ELR (cell line): ENCODE data around the gene ALG14.
"Not testable (repeated sequence)": the region's sequence is repeated elsewhere in the genome, so short reads cannot be mapped to it uniquely, and the experiment has no call there.

Source experiments
- DNase-seq: peaks from one replicate; pipeline ENCODE4 v3.0.0-alpha.2; 2015; ENCODE audit warnings: low read depth

ALG14 gene

GRCh38 chr1:95041491-95042165, 31.1 kb downstream of the ALG14 start:
- peak; percentile 83 for DNase-seq

- DNase-seq = peak; percentile 13
Measured at GRCh38 chr1:95040032-95040525, 32.7 kb downstream of the ALG14 start.

GRCh38 chr1:95039360-95040031, 33.3 kb downstream of the ALG14 start:
- peak; percentile 62 for DNase-seq

GRCh38 chr1:95035536-95035935, 37.2 kb downstream of the ALG14 start:
- DNase-seq = peak; percentile 92

GRCh38 chr1:95034506-95034905, 38.2 kb downstream of the ALG14 start:
- DNase-seq = peak; percentile 62

GRCh38 chr1:95033843-95034242, 38.9 kb downstream of the ALG14 start:
- peak; percentile 26 for DNase-seq

- DNase-seq = no peak
Measured at GRCh38 chr1:95029532-95029931, 43.2 kb downstream of the ALG14 start.

- DNase-seq = no peak
Measured at GRCh38 chr1:95028954-95029353, 43.8 kb downstream of the ALG14 start.

- no peak for DNase-seq
Measured at GRCh38 chr1:95027046-95027445, 45.7 kb downstream of the ALG14 start.

- peak; percentile 80 for DNase-seq
Measured at GRCh38 chr1:95023399-95024043, 49.2 kb downstream of the ALG14 start.

GRCh38 chr1:95022644-95022926, 50.2 kb downstream of the ALG14 start:
- no peak for DNase-seq

GRCh38 chr1:95021805-95022643, 50.7 kb downstream of the ALG14 start:
- DNase-seq = no peak

- DNase-seq = no peak
Measured at GRCh38 chr1:95021119-95021518, 51.6 kb downstream of the ALG14 start.

GRCh38 chr1:95019466-95019865, 53.3 kb downstream of the ALG14 start:
- not testable (repeated sequence) for DNase-seq

GRCh38 chr1:95018602-95019369, 54.0 kb downstream of the ALG14 start:
- DNase-seq = peak; percentile 51

- DNase-seq = no peak
Measured at GRCh38 chr1:95017775-95018174, 55.0 kb downstream of the ALG14 start.

GRCh38 chr1:95015076-95015475, 57.7 kb downstream of the ALG14 start:
- no peak for DNase-seq

GRCh38 chr1:95013950-95014574, 58.7 kb downstream of the ALG14 start:
- DNase-seq = no peak

- peak; percentile 83 for DNase-seq
Measured at GRCh38 chr1:95012389-95012788, 60.4 kb downstream of the ALG14 start.

GRCh38 chr1:95010158-95010557, 62.6 kb downstream of the ALG14 start:
- no peak for DNase-seq

- DNase-seq = no peak
Measured at GRCh38 chr1:95007687-95008086, 65.1 kb downstream of the ALG14 start.
